22Rv1 (cell line): Measurements from ENCODE around the gene CLCA4.

Source experiments
- H3K27ac ChIP-seq: fragments of 450-650 bp; 2 replicates; pipeline ENCODE4 v1.5.1; 2017
- CTCF ChIP-seq: fragments of 450-650 bp; IDR thresholded peaks from 2 replicates; pipeline ENCODE4 v1.5.1; 2017; ENCODE audit warnings: mild to moderate bottlenecking
- ZFX ChIP-seq: fragments of 450-650 bp; IDR thresholded peaks from 2 replicates; pipeline ENCODE4 v1.6.1; 2017; ENCODE audit warnings: antibody characterized with exemption, borderline replicate concordance

Gene CLCA4

GRCh38 chr1:86552376-86552775 is 5.5 kb downstream of the CLCA4 start:
- H3K27ac ChIP-seq = no peak overlapping the region
- TF ChIP-seq CTCF (no peak), ZFX (no peak)

GRCh38 chr1:86557739-86558138 is 10.9 kb downstream of the CLCA4 start:
- H3K27ac ChIP-seq = no peak overlapping the region
- TF ChIP-seq ZFX = no peak
- no peak for TF ChIP-seq CTCF

- no peak for TF ChIP-seq ZFX
- TF ChIP-seq CTCF = no peak
- H3K27ac ChIP-seq = no peak overlapping the region
These were observed 17.0 kb downstream of the CLCA4 start for GRCh38 chr1:86563849-86564248.

GRCh38 chr1:86567341-86567740 is 20.5 kb downstream of the CLCA4 start:
- no peak overlapping the region for H3K27ac ChIP-seq

GRCh38 chr1:86567878-86568277 is 21.0 kb downstream of the CLCA4 start:
- H3K27ac ChIP-seq = no peak overlapping the region
- no peak for TF ChIP-seq CTCF
- TF ChIP-seq ZFX = no peak

More at GRCh38 chr1:86567341-86567740, 20.5 kb downstream of the CLCA4 start:
- TF ChIP-seq CTCF = no peak
- no peak for TF ChIP-seq ZFX

- no peak for TF ChIP-seq CTCF
- no peak for TF ChIP-seq ZFX
- no peak overlapping the region for H3K27ac ChIP-seq
These were observed 27.0 kb downstream of the CLCA4 start for GRCh38 chr1:86573763-86574484.

- TF ChIP-seq ZFX (no peak), CTCF (no peak)
- H3K27ac ChIP-seq = no peak overlapping the region
These were observed 34.4 kb downstream of the CLCA4 start for GRCh38 chr1:86581231-86581630.
